ENCODE measurements around the gene MAPT.

The MAPT gene

GRCh38 chr17:46031440-46031839 lies 137.1 kb downstream of the MAPT start:
- Histone ChIP-seq H3K27ac (ENCODE audit: low read length) (no peak overlapping the region), H3K9me3 (ENCODE audit: control insufficient read depth, low read depth, low read length) (no peaks in the 10 kb centered on the region), H3K27me3 (ENCODE audit: control insufficient read depth, insufficient read depth, low read length) (no peaks in the 10 kb centered on the region), H3K4me1 (ENCODE audit: control insufficient read depth, low read depth, low read length) (peaks cover 21% of the 10 kb centered on the region), H3K36me3 (ENCODE audit: control insufficient read depth, low read depth, low read length) (peaks cover 83% of the 10 kb centered on the region), H3K9ac (ENCODE audit: low read length) (no peak overlapping the region), H3K4me3 (ENCODE audit: low read length) (no peak overlapping the region)

- Histone ChIP-seq H3K9ac (ENCODE audit: low read length) (no peak overlapping the region), H3K4me3 (ENCODE audit: low read length) (no peak overlapping the region), H3K27ac (ENCODE audit: low read length) (no peak overlapping the region), H3K27me3 (ENCODE audit: control insufficient read depth, insufficient read depth, low read length) (no peaks in the 10 kb centered on the region), H3K4me1 (ENCODE audit: control insufficient read depth, low read depth, low read length) (peaks cover 20% of the 10 kb centered on the region), H3K9me3 (ENCODE audit: control insufficient read depth, low read depth, low read length) (no peaks in the 10 kb centered on the region), H3K36me3 (ENCODE audit: control insufficient read depth, low read depth, low read length) (peaks cover 83% of the 10 kb centered on the region)
These were observed 137.6 kb downstream of the MAPT start for GRCh38 chr17:46031920-46032319.

GRCh38 chr17:46032909-46033308 lies 138.6 kb downstream of the MAPT start:
- Histone ChIP-seq H3K9ac (ENCODE audit: low read length) (no peak overlapping the region), H3K27ac (ENCODE audit: low read length) (no peak overlapping the region), H3K4me3 (ENCODE audit: low read length) (no peak overlapping the region), H3K36me3 (ENCODE audit: control insufficient read depth, low read depth, low read length) (peaks cover 85% of the 10 kb centered on the region), H3K4me1 (ENCODE audit: control insufficient read depth, low read depth, low read length) (peaks cover 11% of the 10 kb centered on the region), H3K9me3 (ENCODE audit: control insufficient read depth, low read depth, low read length) (no peaks in the 10 kb centered on the region), H3K27me3 (ENCODE audit: control insufficient read depth, insufficient read depth, low read length) (no peaks in the 10 kb centered on the region)

DNA sequence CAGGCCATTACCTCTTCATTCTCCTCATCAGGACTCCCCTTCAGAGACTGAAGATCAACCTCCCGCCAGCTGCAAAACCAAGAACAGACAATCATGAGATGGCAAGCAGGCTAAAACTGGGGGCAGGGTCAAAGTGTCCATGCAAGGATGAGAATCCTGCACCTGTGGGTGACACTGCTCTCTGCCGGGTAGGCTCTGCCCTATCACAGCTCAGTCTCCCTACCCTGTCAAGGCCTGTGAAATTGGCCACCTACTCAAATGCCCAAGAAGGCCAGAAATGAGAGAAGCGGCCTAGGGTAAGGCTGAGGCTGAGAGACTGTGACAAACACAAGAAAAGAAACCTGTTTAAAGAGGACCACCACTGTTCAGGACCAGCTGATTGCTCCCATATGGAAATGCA lies 139.0 kb downstream of the MAPT start:
- H3K4me3 ChIP-seq (ENCODE audit: low read length): no peak overlapping the region
- no peak overlapping the region for H3K27ac ChIP-seq (ENCODE audit: low read length)
- no peaks in the 10 kb centered on the region for H3K27me3 ChIP-seq (ENCODE audit: control insufficient read depth, insufficient read depth, low read length)
- peaks cover 85% of the 10 kb centered on the region for H3K36me3 ChIP-seq (ENCODE audit: control insufficient read depth, low read depth, low read length)
- H3K9ac ChIP-seq (ENCODE audit: low read length): no peak overlapping the region
- no peaks in the 10 kb centered on the region for H3K9me3 ChIP-seq (ENCODE audit: control insufficient read depth, low read depth, low read length)
- peaks cover 6% of the 10 kb centered on the region for H3K4me1 ChIP-seq (ENCODE audit: control insufficient read depth, low read depth, low read length)

DNA sequence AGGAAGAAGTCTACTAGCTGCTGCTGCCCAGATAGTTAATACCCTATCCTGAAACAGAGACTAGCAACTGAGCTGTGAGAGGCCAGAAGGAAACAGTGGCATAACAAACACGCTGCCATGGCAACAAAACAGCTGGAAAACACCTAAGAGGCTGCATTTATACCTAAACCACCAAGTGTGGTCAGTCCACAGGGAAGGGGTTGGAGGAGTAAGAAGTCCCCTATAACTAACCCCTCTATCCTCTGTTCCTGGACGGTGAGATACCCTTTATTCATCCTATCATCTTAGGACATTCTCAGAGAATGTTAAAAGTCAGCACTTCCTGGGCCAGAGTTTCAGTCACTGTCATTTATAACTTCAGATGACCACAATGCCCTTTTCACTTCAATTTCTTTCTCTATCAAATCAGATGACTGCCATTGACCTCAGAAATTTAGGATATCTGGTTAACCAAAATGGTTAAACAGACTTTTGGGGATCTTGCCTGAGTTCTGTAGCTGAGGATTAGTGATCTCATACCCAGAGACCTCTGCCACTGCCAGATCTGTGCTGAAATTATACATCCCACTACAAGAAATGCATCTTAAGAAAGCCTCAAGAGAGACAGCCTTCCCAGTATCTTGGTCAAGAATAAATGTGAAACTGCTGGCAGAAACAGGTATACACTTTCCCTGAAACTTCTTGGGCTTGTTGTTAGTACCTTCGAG lies 140.9 kb downstream of the MAPT start:
- no peak overlapping the region for H3K27ac ChIP-seq (ENCODE audit: low read length)
- H3K36me3 ChIP-seq (ENCODE audit: control insufficient read depth, low read depth, low read length): peaks cover 100% of the 10 kb centered on the region
- H3K9me3 ChIP-seq (ENCODE audit: control insufficient read depth, low read depth, low read length): no peaks in the 10 kb centered on the region

DNA sequence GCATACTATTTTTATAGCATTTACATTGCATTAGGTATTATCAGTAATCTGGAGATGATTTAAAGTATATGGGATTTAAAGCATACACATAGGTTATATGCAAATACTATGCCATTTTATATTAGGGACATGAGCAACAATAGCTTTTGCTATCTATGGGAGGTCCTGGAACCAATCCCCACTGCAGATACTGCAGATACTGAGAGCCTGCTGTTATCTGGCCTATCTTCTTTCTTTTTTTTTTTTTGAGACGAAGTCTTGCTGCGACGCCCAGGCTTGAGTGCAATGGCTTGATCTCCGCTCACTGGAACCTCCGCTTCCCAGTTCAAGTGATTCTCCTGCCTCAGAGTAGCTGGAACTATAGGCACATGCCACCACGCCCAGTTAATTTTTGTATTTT lies 142.1 kb downstream of the MAPT start:
- H3K27ac ChIP-seq (ENCODE audit: low read length): no peak overlapping the region
- no peaks in the 10 kb centered on the region for H3K27me3 ChIP-seq (ENCODE audit: control insufficient read depth, insufficient read depth, low read length)
- H3K4me1 ChIP-seq (ENCODE audit: control insufficient read depth, low read depth, low read length): no peaks in the 10 kb centered on the region
- H3K4me3 ChIP-seq (ENCODE audit: low read length): no peak overlapping the region
- H3K9me3 ChIP-seq (ENCODE audit: control insufficient read depth, low read depth, low read length): no peaks in the 10 kb centered on the region
- H3K9ac ChIP-seq (ENCODE audit: low read length): no peak overlapping the region
- H3K36me3 ChIP-seq (ENCODE audit: control insufficient read depth, low read depth, low read length): peaks cover 100% of the 10 kb centered on the region

More for the DNA sequence above, 140.9 kb downstream of the MAPT start:
- Histone ChIP-seq H3K4me3 (ENCODE audit: low read length) (no peak overlapping the region), H3K4me1 (ENCODE audit: control insufficient read depth, low read depth, low read length) (no peaks in the 10 kb centered on the region), H3K27me3 (ENCODE audit: control insufficient read depth, insufficient read depth, low read length) (no peaks in the 10 kb centered on the region), H3K9ac (ENCODE audit: low read length) (no peak overlapping the region)

DNA sequence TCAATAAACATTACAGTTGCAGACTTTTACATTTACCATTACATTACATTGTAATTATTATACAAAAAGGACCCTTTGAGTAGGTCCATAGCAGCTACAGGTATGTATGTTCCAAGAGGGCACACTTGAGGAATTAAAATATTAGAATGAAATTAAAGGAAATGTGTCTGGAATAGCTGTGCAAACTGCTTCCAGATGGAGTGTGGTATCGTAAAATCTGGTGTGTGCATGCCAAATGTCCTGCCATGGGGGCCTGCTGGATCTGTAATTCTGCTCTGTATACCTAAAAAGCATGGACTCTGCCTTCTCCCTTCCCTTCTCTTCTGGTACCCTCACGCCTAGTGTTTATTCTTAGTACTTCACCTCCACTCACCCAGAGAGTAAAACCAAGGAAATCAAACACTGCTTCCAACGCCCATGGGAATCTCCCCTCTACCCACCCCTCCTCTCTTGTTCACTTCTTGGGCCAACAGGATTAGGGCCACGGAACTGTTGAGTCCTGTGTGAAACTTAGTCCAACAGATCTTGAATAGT lies 143.4 kb downstream of the MAPT start:
- Histone ChIP-seq H3K4me1 (ENCODE audit: control insufficient read depth, low read depth, low read length) (no peaks in the 10 kb centered on the region), H3K36me3 (ENCODE audit: control insufficient read depth, low read depth, low read length) (peaks cover 92% of the 10 kb centered on the region), H3K9ac (ENCODE audit: low read length) (no peak overlapping the region), H3K27me3 (ENCODE audit: control insufficient read depth, insufficient read depth, low read length) (no peaks in the 10 kb centered on the region), H3K9me3 (ENCODE audit: control insufficient read depth, low read depth, low read length) (no peaks in the 10 kb centered on the region), H3K27ac (ENCODE audit: low read length) (no peak overlapping the region), H3K4me3 (ENCODE audit: low read length) (no peak overlapping the region)

- Histone ChIP-seq H3K9ac (ENCODE audit: low read length) (no peak overlapping the region), H3K27ac (ENCODE audit: low read length) (no peak overlapping the region), H3K36me3 (ENCODE audit: control insufficient read depth, low read depth, low read length) (peaks cover 90% of the 10 kb centered on the region)
These were observed 144.1 kb downstream of the MAPT start for GRCh38 chr17:46038414-46038813.

DNA sequence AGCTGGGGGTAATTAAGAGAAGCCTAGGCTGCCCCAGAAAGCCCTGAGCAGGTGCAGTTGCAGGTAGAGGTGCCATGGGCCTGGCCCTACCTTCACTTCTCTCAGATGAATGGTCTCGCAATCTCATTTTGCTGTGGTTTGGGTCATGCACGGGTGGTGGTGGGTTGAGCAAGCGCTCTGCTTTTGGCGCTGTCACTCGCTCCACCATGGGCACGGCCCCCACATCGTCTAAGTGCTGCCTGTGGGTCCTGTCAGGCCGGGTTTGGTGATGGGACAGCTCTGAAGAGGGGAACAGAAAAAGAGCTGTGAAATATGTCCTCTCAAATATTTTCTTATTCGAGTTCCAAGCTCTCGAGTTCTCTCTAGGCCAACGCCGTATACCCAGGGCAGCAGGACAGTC lies 144.6 kb downstream of the MAPT start:
- Histone ChIP-seq H3K36me3 (ENCODE audit: control insufficient read depth, low read depth, low read length) (peaks cover 90% of the 10 kb centered on the region), H3K27me3 (ENCODE audit: control insufficient read depth, insufficient read depth, low read length) (no peaks in the 10 kb centered on the region), H3K4me3 (ENCODE audit: low read length) (no peak overlapping the region), H3K27ac (ENCODE audit: low read length) (no peak overlapping the region), H3K4me1 (ENCODE audit: control insufficient read depth, low read depth, low read length) (no peaks in the 10 kb centered on the region), H3K9ac (ENCODE audit: low read length) (no peak overlapping the region), H3K9me3 (ENCODE audit: control insufficient read depth, low read depth, low read length) (no peaks in the 10 kb centered on the region)

More at GRCh38 chr17:46038414-46038813, 144.1 kb downstream of the MAPT start:
- no peaks in the 10 kb centered on the region for H3K9me3 ChIP-seq (ENCODE audit: control insufficient read depth, low read depth, low read length)
- no peak overlapping the region for H3K4me3 ChIP-seq (ENCODE audit: low read length)
- H3K4me1 ChIP-seq (ENCODE audit: control insufficient read depth, low read depth, low read length): no peaks in the 10 kb centered on the region
- no peaks in the 10 kb centered on the region for H3K27me3 ChIP-seq (ENCODE audit: control insufficient read depth, insufficient read depth, low read length)

GRCh38 chr17:46039592-46040186 lies 145.3 kb downstream of the MAPT start:
- Histone ChIP-seq H3K36me3 (ENCODE audit: control insufficient read depth, low read depth, low read length) (peaks cover 86% of the 10 kb centered on the region), H3K4me1 (ENCODE audit: control insufficient read depth, low read depth, low read length) (no peaks in the 10 kb centered on the region), H3K9me3 (ENCODE audit: control insufficient read depth, low read depth, low read length) (no peaks in the 10 kb centered on the region), H3K4me3 (ENCODE audit: low read length) (no peak overlapping the region), H3K9ac (ENCODE audit: low read length) (no peak overlapping the region), H3K27ac (ENCODE audit: low read length) (no peak overlapping the region), H3K27me3 (ENCODE audit: control insufficient read depth, insufficient read depth, low read length) (no peaks in the 10 kb centered on the region)

GRCh38 chr17:46042246-46042645 lies 147.9 kb downstream of the MAPT start:
- no peaks in the 10 kb centered on the region for H3K4me1 ChIP-seq (ENCODE audit: control insufficient read depth, low read depth, low read length)
- H3K9me3 ChIP-seq (ENCODE audit: control insufficient read depth, low read depth, low read length): no peaks in the 10 kb centered on the region
- H3K36me3 ChIP-seq (ENCODE audit: control insufficient read depth, low read depth, low read length): peaks cover 73% of the 10 kb centered on the region
- no peaks in the 10 kb centered on the region for H3K27me3 ChIP-seq (ENCODE audit: control insufficient read depth, insufficient read depth, low read length)
- no peak overlapping the region for H3K9ac ChIP-seq (ENCODE audit: low read length)
- H3K27ac ChIP-seq (ENCODE audit: low read length): no peak overlapping the region
- no peak overlapping the region for H3K4me3 ChIP-seq (ENCODE audit: low read length)

GRCh38 chr17:46042925-46043324 lies 148.6 kb downstream of the MAPT start:
- H3K27ac ChIP-seq (ENCODE audit: low read length): no peak overlapping the region
- H3K27me3 ChIP-seq (ENCODE audit: control insufficient read depth, insufficient read depth, low read length): no peaks in the 10 kb centered on the region
- peaks cover 72% of the 10 kb centered on the region for H3K36me3 ChIP-seq (ENCODE audit: control insufficient read depth, low read depth, low read length)
- no peak overlapping the region for H3K4me3 ChIP-seq (ENCODE audit: low read length)
- H3K4me1 ChIP-seq (ENCODE audit: control insufficient read depth, low read depth, low read length): no peaks in the 10 kb centered on the region
- H3K9ac ChIP-seq (ENCODE audit: low read length): no peak overlapping the region
- H3K9me3 ChIP-seq (ENCODE audit: control insufficient read depth, low read depth, low read length): no peaks in the 10 kb centered on the region
